Ovary (tissue), 9 donors: ENCODE results near the gene UROC1. TPM values are rescaled to one million over a fixed set of nuclear protein-coding genes. Genes with fewer than 3 reads are reported as not detected.
"Not testable (repeated sequence)": the region's sequence is repeated elsewhere in the genome, so short reads cannot be mapped to it uniquely, and the experiment has no call there.

Source experiments
- DNase-seq, 5 donors: peaks; one replicate each; pipeline ENCODE4 v3.0.0-alpha.2; 2019 to 2020
- H3K27ac ChIP-seq, 2 donors: fragments of 200-600 bp; one replicate each; pipeline versions ENCODE4 v1.5.1 to v1.8.0; 2019 to 2022
- H3K27me3 ChIP-seq: fragments of 200-600 bp; one replicate; pipeline ENCODE4 v1.8.0; 2022
- H3K36me3 ChIP-seq: fragments of 200-600 bp; sonication (generic); one replicate; pipeline ENCODE4 v1.5.1; 2019
- H3K4me1 ChIP-seq: one replicate; pipeline ENCODE4 v1.8.1; 2013; ENCODE audit warnings: mild to moderate bottlenecking, moderate library complexity; ENCODE audit not compliant: insufficient read depth
- H3K4me3 ChIP-seq: fragments of 200-600 bp; sonication (generic); one replicate; pipeline ENCODE4 v1.5.1; 2017
- H3K9me3 ChIP-seq, 2 donors: fragments of 200-600 bp in 1 of 2; sonication (generic) in 1 of 2; one replicate each; pipeline versions ENCODE4 v1.5.1 to v1.8.1; 2013 to 2019; ENCODE audit warnings: mild to moderate bottlenecking in 1 of 2, moderate library complexity in 1 of 2
- CTCF ChIP-seq, 3 donors: fragments of 450-650 bp in 2 of 3; fragments of 200-600 bp in 1 of 3; IDR thresholded peaks; one replicate each; pipeline versions ENCODE4 v1.5.1 to v1.8.0; 2016 to 2022; ENCODE audit warnings: antibody characterized with exemption in 3 of 3, mild to moderate bottlenecking in 1 of 3
- EP300 ChIP-seq: sonication (generic); formaldehyde crosslinking; IDR thresholded peaks from one replicate; pipeline ENCODE4 v1.6.1; 2017; ENCODE audit warnings: antibody characterized with exemption
- POLR2A ChIP-seq: fragments of 450-650 bp; IDR thresholded peaks from one replicate; pipeline ENCODE4 v1.6.1; 2017; ENCODE audit warnings: antibody characterized with exemption, mild to moderate bottlenecking, moderate library complexity
- WGBS, 3 donors: extraction: QIAGEN DNeasy Blood & Tissue Kit in 1 of 3; methylation state at CpG; one replicate each; pipeline versions ENCODE4 v1.1.5 to v1.1.7; 2013 to 2017; 5-methylcytosine and 5-hydroxymethylcytosine counted together
- intact Hi-C, 4 donors: fragments of 100-400 bp; cut with DNase I; formaldehyde crosslinking; loops; one replicate each; pipeline versions ENCODE4 v1.11.0 to v1.15.1; 2022 to 2023
- polyA plus RNA-seq, 2 donors: library from polyadenylated mRNA; stranded (reverse); fragments of 200-250 nt in 1 of 2; fragments of 350-450 nt in 1 of 2; fragmentation: Illumina TruSeq in 1 of 2; extraction: RNeasy Lipid Tissue Mini Kit (QIAGEN cat#74804) in 1 of 2; gene quantifications; one replicate each; pipeline ENCODE4 v1.2.3, GENCODE V29; 2013 to 2014
- total RNA-seq, 7 donors: library from RNA; depleted of rRNA in 2 of 7; stranded (reverse); fragments of >200 nt in 2 of 7; fragmentation: NEBNext Ultra II Directional in 3 of 7; extraction: Animal tissue kit (Norgen Biotek cat#: 25700) in 3 of 7; gene quantifications; one replicate each; pipeline versions ENCODE4 v1.1.0 to v1.2.4, GENCODE V29; 2016 to 2023
- donor health status: DM: no; HTN: no; CAD: no; lungs with moderate emphysema.
- donor health status: DM: no; HTN: no; CAD: no.
- donor health status: Bipolar disorder and iron deficiency.
- donor health status: DM: yes; HTN: yes; CAD: no.
- donor health status: DM: no; HTN: no; CAD: no.
- donor health status: DM: yes; HTN: yes; CAD: no.

The UROC1 gene
- total and polyA plus RNA-seq, 9 donors, result 0.06 to 0.32 (median 0.12) TPM; not detected in 4

GRCh38 chr3:126537730-126538281, 20.2 kb upstream of the UROC1 start:
- intact Hi-C loops, result no loop called here
- 55 to 69% (median 58%) methylated on average over 10 of the region's 10 CpGs for WGBS, 3 donors
- no peaks in the 10 kb centered on the region for H3K36me3 ChIP-seq
- H3K27me3 ChIP-seq, result no peaks in the 10 kb centered on the region
- H3K27ac ChIP-seq, result no peak overlapping the region
- DNase-seq, result peak in 3 of 5 donors; percentile 6 to 13 (median 10)
- H3K9me3 ChIP-seq, result no peaks in the 10 kb centered on the region
- H3K4me1 ChIP-seq, result no peaks in the 10 kb centered on the region
- no peak overlapping the region for H3K4me3 ChIP-seq
- TF ChIP-seq POLR2A, result no peak
- no peak for TF ChIP-seq CTCF (IDR thresholded peaks at IDR 0.05)
- TF ChIP-seq EP300, result no peak

- no peak overlapping the region for H3K4me3 ChIP-seq
- no peaks in the 10 kb centered on the region for H3K9me3 ChIP-seq
- DNase-seq, result peak in 1 of 5 donors; percentile 12
- no peaks in the 10 kb centered on the region for H3K36me3 ChIP-seq
- WGBS, 3 donors, result 66 to 80% (median 70%) methylated on average over 9 of the region's 9 CpGs
- TF ChIP-seq CTCF (IDR thresholded peaks at IDR 0.05), result no peak
- TF ChIP-seq POLR2A, result no peak
- TF ChIP-seq EP300, result no peak
- no peaks in the 10 kb centered on the region for H3K27me3 ChIP-seq
- H3K4me1 ChIP-seq, result no peaks in the 10 kb centered on the region
- intact Hi-C loops, result no loop called here
- no peak overlapping the region for H3K27ac ChIP-seq
Observed at GRCh38 chr3:126537116-126537729, 19.6 kb upstream of the UROC1 start.

GRCh38 chr3:126536126-126536525, 18.6 kb upstream of the UROC1 start:
- Histone ChIP-seq H3K36me3 (no peaks in the 10 kb centered on the region), H3K4me1 (no peaks in the 10 kb centered on the region), H3K9me3 (no peaks in the 10 kb centered on the region), H3K4me3 (no peak overlapping the region), H3K27me3 (no peaks in the 10 kb centered on the region), H3K27ac (no peak overlapping the region)
- WGBS, 3 donors, result 72 to 90% (median 77%) methylated on average over 3 of the region's 3 CpGs
- TF ChIP-seq EP300, result no peak
- no peak for TF ChIP-seq CTCF (IDR thresholded peaks at IDR 0.05)
- no peak for TF ChIP-seq POLR2A
- DNase-seq, result peak in 1 of 5 donors; percentile 6
- intact Hi-C loops, result no loop called here

- intact Hi-C loops, result no loop called here
- DNase-seq, result peak in 1 of 5 donors; percentile 23
- Histone ChIP-seq H3K36me3 (no peaks in the 10 kb centered on the region), H3K4me3 (no peak overlapping the region), H3K27me3 (no peaks in the 10 kb centered on the region), H3K4me1 (no peaks in the 10 kb centered on the region), H3K9me3 (no peaks in the 10 kb centered on the region), H3K27ac (no peak overlapping the region)
- no peak for TF ChIP-seq EP300
- TF ChIP-seq CTCF (IDR thresholded peaks at IDR 0.05), result no peak
- no peak for TF ChIP-seq POLR2A
Observed at GRCh38 chr3:126535636-126536035, 18.1 kb upstream of the UROC1 start.

- WGBS, 3 donors, result 80 to 88% (median 86%) methylated on average over 1 to 7 of the region's 7 CpGs
- H3K9me3 ChIP-seq, H3K4me3 ChIP-seq, H3K36me3 ChIP-seq, H3K27ac ChIP-seq, H3K4me1 ChIP-seq, H3K27me3 ChIP-seq, intact Hi-C loops, DNase-seq: not testable (repeated sequence)
Observed at GRCh38 chr3:126534716-126535115, 17.1 kb upstream of the UROC1 start.
